Left cardiac atrium (tissue), 4 donors: ENCODE results near the gene FHOD3. TPM values are rescaled to one million over a fixed set of nuclear protein-coding genes. Genes with fewer than 3 reads are reported as not detected.

ENCODE experiments used
- ATAC-seq, 2 donors: fragments of 200-7000 bp; cut with Tn5 transposase; one replicate each; pipeline ENCODE4 v1.9.1; 2020; ENCODE audit warnings: mild to moderate bottlenecking in 2 of 2, moderate library complexity in 2 of 2
- DNase-seq: peaks from one replicate; pipeline ENCODE4 v3.0.0-alpha.2; 2020
- intact Hi-C, 2 donors: fragments of 100-400 bp; cut with DNase I; formaldehyde crosslinking; loops; one replicate each; pipeline versions ENCODE4 v1.14.1 to v1.15.1; 2022 to 2023
- total RNA-seq, 2 donors: library from RNA; stranded (reverse); fragmentation: NEBNext Ultra II Directional; extraction: Animal tissue kit (Norgen Biotek cat#: 25700); gene quantifications; one replicate each; pipeline ENCODE4 v1.2.1, GENCODE V29; 2021
- donor health status: DM: no; HTN: yes; CAD: no.
- donor health status: DM: no; HTN: yes; CAD: no; lungs with severe emphysema.
- donor health status: DM: yes; HTN: yes; CAD: no.
- donor health status: Dilated cardiomyopathy.

Gene FHOD3
- total RNA-seq, 2 donors from 2014 or later = 117 to 119 TPM

GRCh38 chr18:36389811-36390581 is 92.5 kb downstream of the FHOD3 start:
- peak; percentile 57 to 73 for ATAC-seq
- intact Hi-C loops = no loop called here
- no peak for DNase-seq

GRCh38 chr18:36391426-36392145 is 94.1 kb downstream of the FHOD3 start:
- peak in 1 of 2 donors; percentile 7 for ATAC-seq
- intact Hi-C loops = no loop called here
- no peak for DNase-seq

GRCh38 chr18:36392164-36392978 is 94.9 kb downstream of the FHOD3 start:
- DNase-seq (no peak), ATAC-seq (peak in 1 of 2 donors; percentile 27)
- intact Hi-C loops = no loop called here

- DNase-seq = no peak
- ATAC-seq = peak in 1 of 2 donors; percentile 21
- intact Hi-C loops = no loop called here
These were observed 95.4 kb downstream of the FHOD3 start for GRCh38 chr18:36392979-36393287.

- no peak for ATAC-seq
- DNase-seq = no peak
- intact Hi-C loops = no loop called here
These were observed 97.0 kb downstream of the FHOD3 start for GRCh38 chr18:36394486-36394885.

GRCh38 chr18:36396190-36396589 is 98.7 kb downstream of the FHOD3 start:
- DNase-seq (no peak), ATAC-seq (no peak)
- intact Hi-C loops = no loop called here

- intact Hi-C loops = no loop called here
- ATAC-seq = peak; percentile 42 to 53
- no peak for DNase-seq
These were observed 99.5 kb downstream of the FHOD3 start for GRCh38 chr18:36397033-36397432.

GRCh38 chr18:36398419-36398818 is 100.9 kb downstream of the FHOD3 start:
- intact Hi-C loops = no loop called here
- ATAC-seq = no peak
- DNase-seq = no peak

GRCh38 chr18:36399055-36399454 is 101.5 kb downstream of the FHOD3 start:
- no peak for DNase-seq
- intact Hi-C loops = no loop called here
- peak in 1 of 2 donors; percentile 38 for ATAC-seq

- DNase-seq (no peak), ATAC-seq (no peak)
- intact Hi-C loops = no loop called here
These were observed 103.9 kb downstream of the FHOD3 start for GRCh38 chr18:36401462-36401861.

GRCh38 chr18:36402765-36403396 is 105.4 kb downstream of the FHOD3 start:
- DNase-seq (peak; percentile 83), ATAC-seq (peak; percentile 63 to 69)
- intact Hi-C loops = no loop called here

GRCh38 chr18:36403896-36404820 is 106.6 kb downstream of the FHOD3 start:
- intact Hi-C loops = no loop called here
- ATAC-seq (peak; percentile 52 to 60), DNase-seq (no peak)

GRCh38 chr18:36405611-36406010 is 108.1 kb downstream of the FHOD3 start:
- DNase-seq (no peak), ATAC-seq (no peak)
- intact Hi-C loops = no loop called here

GRCh38 chr18:36406805-36407204 is 109.3 kb downstream of the FHOD3 start:
- intact Hi-C loops = no loop called here
- no peak for ATAC-seq
- no peak for DNase-seq

GRCh38 chr18:36408606-36409005 is 111.1 kb downstream of the FHOD3 start:
- ATAC-seq = peak in 1 of 2 donors; percentile 10
- DNase-seq = no peak
- intact Hi-C loops = no loop called here

GRCh38 chr18:36409779-36410178 is 112.3 kb downstream of the FHOD3 start:
- no peak for ATAC-seq
- intact Hi-C loops = no loop called here
- no peak for DNase-seq

- intact Hi-C loops = no loop called here
- no peak for DNase-seq
- no peak for ATAC-seq
These were observed 112.8 kb downstream of the FHOD3 start for GRCh38 chr18:36410346-36410745.

GRCh38 chr18:36411745-36412168 is 114.2 kb downstream of the FHOD3 start:
- intact Hi-C loops = no loop called here
- peak; percentile 26 to 31 for ATAC-seq
- no peak for DNase-seq
